H1 (cell line): Measurements from ENCODE around the gene NAA11. TPM values are rescaled to one million over a fixed set of nuclear protein-coding genes. Genes with fewer than 3 reads are reported as not detected.

ENCODE experiments used
- GABPA ChIP-seq: IDR thresholded peaks from 2 replicates; pipeline ENCODE4 v1.6.1; 2011; ENCODE audit warnings: mild to moderate bottlenecking, low read length, moderate library complexity, borderline replicate concordance; ENCODE audit not compliant: insufficient read depth
- KDM1A ChIP-seq: fragments of 200-600, 300-600 bp; sonication (generic); IDR thresholded peaks from 2 replicates; pipeline ENCODE4 v1.7.1; 2016; ENCODE audit warnings: mild to moderate bottlenecking, low read length, borderline replicate concordance
- KDM5A ChIP-seq: fragments of 200-600 bp; IDR thresholded peaks from 2 replicates; pipeline ENCODE4 v1.7.1; 2012; ENCODE audit warnings: mild to moderate bottlenecking, low read length, inconsistent platforms, mixed read lengths
- RNF2 ChIP-seq: fragments of 200-900, 300-1000 bp; sonication (generic); IDR thresholded peaks from 2 replicates; pipeline ENCODE4 v1.7.1; 2016; ENCODE audit warnings: borderline replicate concordance, low read depth, mild to moderate bottlenecking, antibody characterized with exemption, low read length; ENCODE audit not compliant: poor library complexity, severe bottlenecking; ENCODE audit errors: missing control alignments
- SIRT6 ChIP-seq: IDR thresholded peaks from one replicate; pipeline ENCODE4 v1.7.1; 2012; ENCODE audit warnings: low read length, inconsistent platforms
- SP1 ChIP-seq: IDR thresholded peaks from 2 replicates; pipeline ENCODE4 v1.6.1; 2011; ENCODE audit warnings: low read depth, low read length
- polyA plus RNA-seq, 7 experiments: library from polyadenylated mRNA; depleted of rRNA in 3 of 7; stranded (reverse) in 5 of 7; unstranded in 2 of 7; fragments of >200 nt in 5 of 7; fragments of 200-250 nt in 2 of 7; gene quantifications; 1 replicate in 5 of 7; 2 replicates in 1 of 7; 4 replicates in 1 of 7; pipeline versions ENCODE4 v1.2.1 to v1.2.3, GENCODE V29; 2011 to 2013; ENCODE audit warnings: missing spikeins in 2 of 7, mixed read lengths in 2 of 7
- total RNA-seq: library from RNA; stranded (reverse); fragmentation: NEBNext Ultra II Directional; extraction: Animal tissue kit (Norgen Biotek cat#: 25700); gene quantifications from 2 replicates; pipeline ENCODE4 v1.2.1, GENCODE V29; 2021

NAA11 gene
- total and polyA plus RNA-seq, 2 of the 8 experiments (the other 6 are each of a cell fraction or from before 2014, with no cell fraction given) = not detected

DNA sequence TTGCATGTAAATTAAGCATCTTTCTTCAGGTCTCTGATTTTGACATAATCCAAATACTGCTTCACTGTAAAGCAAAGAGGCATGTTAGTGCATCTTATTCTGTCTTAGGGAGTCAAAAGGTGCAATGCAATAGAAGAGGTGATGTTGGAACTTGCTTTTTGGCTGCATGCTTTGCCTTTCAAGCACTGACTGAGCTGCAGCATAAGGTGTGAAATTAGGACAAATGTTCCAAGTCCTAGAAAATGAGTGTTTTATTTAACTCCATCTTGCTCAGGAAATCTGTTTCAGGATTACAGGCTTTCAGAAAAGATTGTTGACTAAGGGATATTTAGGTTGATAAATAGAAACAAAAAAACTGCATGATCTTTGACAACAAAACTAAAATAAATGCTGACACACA is 30.8 kb downstream of the NAA11 start (continued):
- TF ChIP-seq RNF2 = no peak
- no peak for TF ChIP-seq SP1
- no peak for TF ChIP-seq GABPA
- TF ChIP-seq KDM1A = no peak
- TF ChIP-seq SIRT6 = no peak
- TF ChIP-seq KDM5A = no peak
